GM18519 (cell line): Measurements from ENCODE around the gene PCDH12.

Experiments
- ATAC-seq: cut with Tn5 transposase; IDR thresholded peaks from one replicate; pipeline ENCODE4 v1.9.1; 2021; ENCODE audit warnings: mild to moderate bottlenecking, moderate library complexity; ENCODE audit not compliant: unreplicated experiment, low FRiP score

Gene PCDH12

DNA sequence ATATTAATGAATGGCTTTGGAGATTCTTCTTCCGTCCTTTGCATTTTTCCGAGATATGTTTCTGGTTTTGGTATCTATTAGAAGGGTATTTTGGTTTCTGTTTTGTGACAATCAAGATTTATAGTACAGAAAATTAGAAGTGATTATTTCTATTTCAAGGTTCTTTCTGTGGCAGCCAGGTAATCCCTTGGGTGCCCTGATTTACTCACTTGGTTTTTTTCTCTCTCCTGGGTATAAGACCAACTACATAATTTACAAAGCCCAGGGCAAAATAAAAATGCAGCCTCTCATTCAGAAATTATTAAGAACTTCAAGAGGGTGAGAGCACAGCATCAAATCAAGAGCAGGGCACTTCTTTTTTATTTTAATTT is 8.9 kb upstream of the PCDH12 start:
- ATAC-seq, result no peak

- ATAC-seq, result no peak
Observed at GRCh38 chr5:141966275-141966962, 8.4 kb upstream of the PCDH12 start.

GRCh38 chr5:141965071-141965470 is 7.1 kb upstream of the PCDH12 start:
- ATAC-seq, result no peak

GRCh38 chr5:141963701-141964100 is 5.7 kb upstream of the PCDH12 start:
- ATAC-seq, result no peak

GRCh38 chr5:141961466-141961865 is 3.5 kb upstream of the PCDH12 start:
- no peak for ATAC-seq

DNA sequence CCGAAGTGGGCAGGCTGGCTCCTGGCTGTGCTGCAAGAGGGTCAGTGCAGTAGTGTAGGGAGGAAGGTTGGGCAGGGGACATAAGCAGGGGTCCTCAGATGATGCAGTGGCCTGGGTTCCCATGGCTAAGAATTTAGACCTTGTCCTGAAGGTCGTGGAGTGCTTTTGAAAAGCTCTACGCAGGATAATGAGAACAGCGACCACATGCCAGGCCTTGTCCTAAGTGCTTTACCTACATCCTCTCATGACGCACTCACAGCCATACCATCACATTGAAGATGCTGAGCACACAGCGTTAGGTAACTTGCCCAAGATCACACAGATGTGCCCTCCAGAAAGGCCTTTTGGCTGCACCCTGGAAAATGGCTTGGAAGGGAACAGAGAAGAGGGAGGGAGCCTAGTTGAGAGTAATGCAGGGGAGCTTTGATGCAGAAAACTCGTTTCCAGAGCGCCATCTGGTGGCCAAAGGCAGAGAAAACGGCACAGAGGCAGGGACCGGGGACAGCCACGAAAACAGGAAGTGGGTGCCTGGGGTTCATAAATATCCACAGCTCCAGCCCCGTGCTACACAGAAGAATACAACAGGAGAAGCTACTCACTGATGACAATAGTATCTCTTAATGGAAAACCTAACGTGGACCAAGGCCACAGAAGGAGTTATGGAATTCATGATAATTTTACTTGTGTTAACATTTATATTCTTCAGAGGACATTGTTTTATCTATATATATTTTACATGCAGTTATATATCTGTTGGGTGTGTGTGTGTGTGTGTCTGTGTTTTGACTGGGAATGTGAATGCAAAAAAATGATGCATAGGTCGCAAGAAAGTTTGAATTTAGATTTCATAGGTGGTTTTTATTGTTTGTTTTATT is 2.7 kb upstream of the PCDH12 start:
- peak; percentile 82 for ATAC-seq

DNA sequence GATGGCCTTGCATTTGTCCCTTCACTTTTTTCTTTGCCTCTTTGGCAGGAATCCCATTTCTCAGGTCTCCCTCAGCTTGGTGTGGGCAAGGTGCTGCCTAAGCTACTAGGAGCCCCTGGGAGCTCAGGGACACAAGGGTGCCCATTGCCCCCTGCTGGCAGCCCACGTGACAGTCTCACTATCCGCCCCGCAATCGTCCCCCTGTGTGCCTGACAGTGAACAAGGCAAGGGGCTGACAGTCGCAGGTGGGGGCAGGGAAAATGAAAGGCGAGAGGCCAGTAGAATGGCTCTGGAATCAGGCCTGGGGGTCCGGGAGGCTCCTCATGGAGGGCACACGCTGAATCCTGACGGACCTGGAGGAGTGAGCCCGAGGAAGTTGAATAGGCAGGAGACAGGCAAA is 2.0 kb upstream of the PCDH12 start:
- ATAC-seq, result no peak

GRCh38 chr5:141958546-141959172 is 657 bp upstream of the PCDH12 start:
- no peak for ATAC-seq

DNA sequence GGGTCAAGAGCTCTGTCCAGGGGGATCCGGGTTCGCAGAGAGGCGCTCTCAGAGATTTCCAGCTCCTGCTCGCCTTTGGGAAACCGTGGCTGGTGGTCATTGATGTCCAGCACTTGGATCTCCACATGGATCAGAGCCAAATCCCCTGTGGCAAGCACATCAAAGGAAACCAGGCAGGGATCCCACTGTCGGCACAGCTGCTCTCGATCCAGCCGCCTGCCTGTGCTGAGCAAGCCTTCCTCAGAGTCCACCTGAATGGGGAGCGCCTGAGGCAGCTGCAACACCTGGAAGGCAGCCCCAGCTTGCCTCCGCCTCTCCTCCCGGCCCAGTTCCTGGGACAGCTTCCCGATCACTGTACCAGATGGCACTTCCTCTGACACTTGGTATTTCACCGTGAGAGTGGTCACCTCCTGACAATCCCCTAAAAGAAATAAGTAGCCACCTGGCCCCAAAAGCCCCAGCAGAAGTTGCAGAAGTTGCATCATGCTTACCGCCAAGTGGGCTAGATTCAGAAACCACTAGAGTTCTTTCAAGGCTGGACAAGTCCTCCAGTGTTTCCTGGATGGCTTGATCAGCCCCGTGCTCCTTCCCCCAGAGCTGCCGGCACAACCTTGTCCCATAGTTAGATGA is 520 bp downstream of the PCDH12 start:
- no peak for ATAC-seq

DNA sequence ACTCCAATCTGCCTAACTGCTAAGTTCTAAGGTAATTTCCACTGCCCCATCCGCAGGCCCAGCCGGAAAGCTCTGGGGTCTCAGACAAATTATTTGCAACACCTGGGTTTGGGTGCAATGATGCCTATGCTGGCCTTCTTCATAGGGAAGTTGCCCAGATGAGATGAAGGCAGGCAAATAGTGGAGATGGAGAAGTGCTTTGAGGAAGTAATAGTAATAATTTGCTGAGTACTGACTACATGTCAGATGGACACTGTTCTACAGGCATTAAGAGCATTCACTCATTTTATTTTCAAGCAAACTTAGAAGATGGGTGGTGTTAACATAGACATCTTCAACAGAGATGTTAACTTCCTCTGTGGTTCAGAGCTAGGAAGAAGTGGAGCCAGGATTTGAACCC is 3.8 kb downstream of the PCDH12 start:
- ATAC-seq, result no peak

GRCh38 chr5:141952020-141952419 is 6.0 kb downstream of the PCDH12 start:
- no peak for ATAC-seq

GRCh38 chr5:141951332-141951781 is 6.6 kb downstream of the PCDH12 start:
- peak; percentile 66 for ATAC-seq

GRCh38 chr5:141950207-141951005 is 7.6 kb downstream of the PCDH12 start:
- ATAC-seq, result no peak

GRCh38 chr5:141949511-141949910 is 8.5 kb downstream of the PCDH12 start:
- no peak for ATAC-seq

- no peak for ATAC-seq
Observed at GRCh38 chr5:141948812-141949211, 9.2 kb downstream of the PCDH12 start.

DNA sequence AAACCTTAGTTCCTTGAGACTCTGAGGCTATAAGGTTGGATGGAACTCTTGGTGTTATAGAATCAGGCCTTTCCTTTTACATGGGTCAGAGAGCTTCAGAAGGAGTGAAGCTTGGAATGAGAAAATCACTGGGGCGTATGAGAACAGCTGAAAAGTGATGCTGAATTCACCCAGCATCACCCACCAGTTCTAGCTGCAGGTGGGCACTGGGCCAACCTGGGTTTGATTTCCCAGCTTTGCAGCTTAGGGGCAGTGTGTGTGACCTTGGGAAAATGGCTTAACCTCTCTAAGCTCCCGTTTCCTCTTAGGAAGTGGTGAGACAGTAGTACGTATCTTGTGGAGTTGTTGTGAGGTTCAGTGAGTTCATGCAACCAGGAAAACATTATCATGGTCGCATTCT is 10.7 kb downstream of the PCDH12 start:
- no peak for ATAC-seq

GRCh38 chr5:141945511-141946051 is 12.4 kb downstream of the PCDH12 start:
- no peak for ATAC-seq

GRCh38 chr5:141944076-141944475 is 13.9 kb downstream of the PCDH12 start:
- ATAC-seq, result no peak

GRCh38 chr5:141942185-141942857 is 15.7 kb downstream of the PCDH12 start:
- no peak for ATAC-seq
